H1 (cell line): ENCODE measurements around the gene SYT6. TPM values are rescaled to one million over a fixed set of nuclear protein-coding genes. Genes with fewer than 3 reads are reported as not detected.

Experiments
- CHD2 ChIP-seq: IDR thresholded peaks from 2 replicates; pipeline ENCODE4 v1.6.1; 2012; ENCODE audit warnings: low read length, improper control_type of control experiment
- MAX ChIP-seq: IDR thresholded peaks from 2 replicates; pipeline ENCODE4 v1.6.1; 2012; ENCODE audit warnings: inconsistent platforms
- polyA plus RNA-seq, 7 experiments: library from polyadenylated mRNA; depleted of rRNA in 3 of 7; stranded (reverse) in 5 of 7; unstranded in 2 of 7; fragments of >200 nt in 5 of 7; fragments of 200-250 nt in 2 of 7; gene quantifications; 1 replicate in 5 of 7; 2 replicates in 1 of 7; 4 replicates in 1 of 7; pipeline versions ENCODE4 v1.2.1 to v1.2.3, GENCODE V29; 2011 to 2013; ENCODE audit warnings: missing spikeins in 2 of 7, mixed read lengths in 2 of 7
- total RNA-seq: library from RNA; stranded (reverse); fragmentation: NEBNext Ultra II Directional; extraction: Animal tissue kit (Norgen Biotek cat#: 25700); gene quantifications from 2 replicates; pipeline ENCODE4 v1.2.1, GENCODE V29; 2021

The SYT6 gene
- total and polyA plus RNA-seq, 2 of the 8 experiments (the other 6 are each of a cell fraction or from before 2014, with no cell fraction given): 33.7 to 83.5 TPM

- TF ChIP-seq MAX: no peak
- TF ChIP-seq CHD2: no peak
Measured at GRCh38 chr1:114118351-114118990, 35.2 kb downstream of the SYT6 start (continued).
